ENCODE data around the gene SDR39U1. TPM values are rescaled to one million over a fixed set of nuclear protein-coding genes. Genes with fewer than 3 reads are reported as not detected.

Gene SDR39U1
- total RNA-seq, 3 donors from 2014 or later: 43.3 to 64.1 (median 47.1) TPM

DNA sequence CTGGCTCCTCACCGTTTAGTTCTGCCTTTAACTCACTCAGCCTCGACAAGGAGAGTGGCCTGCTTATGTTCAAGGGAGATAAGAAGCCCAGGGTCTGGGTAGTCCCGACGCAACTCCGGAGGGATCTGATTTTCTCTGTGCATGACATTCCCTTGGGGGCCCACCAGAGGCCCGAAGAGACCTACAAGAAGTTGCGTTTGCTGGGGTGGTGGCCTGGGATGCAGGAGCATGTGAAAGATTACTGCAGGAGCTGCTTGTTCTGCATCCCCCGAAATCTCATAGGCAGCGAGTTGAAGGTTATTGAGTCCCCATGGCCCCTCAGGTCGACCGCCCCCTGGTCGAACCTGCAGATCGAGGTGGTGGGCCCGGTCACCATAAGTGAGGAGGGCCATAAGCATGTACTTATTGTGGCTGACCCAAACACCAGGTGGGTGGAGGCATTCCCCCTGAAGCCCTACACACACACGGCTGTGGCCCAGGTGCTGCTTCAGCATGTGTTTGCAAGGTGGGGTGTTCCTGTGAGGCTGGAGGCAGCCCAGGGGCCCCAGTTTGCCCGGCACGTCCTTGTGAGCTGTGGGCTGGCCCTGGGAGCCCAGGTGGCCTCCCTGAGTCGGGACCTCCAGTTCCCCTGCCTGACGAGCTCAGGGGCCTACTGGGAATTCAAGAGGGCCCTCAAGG, 26.2 kb downstream of the SDR39U1 start:
- H3K36me3 ChIP-seq (ENCODE audit: low read depth): no peaks in the 10 kb centered on the region
- no peak overlapping the region for H3K4me3 ChIP-seq
- H3K9me3 ChIP-seq: no peaks in the 10 kb centered on the region
- intact Hi-C loops (cut with DNase I, micrococcal nuclease): no loop called here
- DNase-seq (no peak), ATAC-seq (no peak)
- TF ChIP-seq, protein P1, sequence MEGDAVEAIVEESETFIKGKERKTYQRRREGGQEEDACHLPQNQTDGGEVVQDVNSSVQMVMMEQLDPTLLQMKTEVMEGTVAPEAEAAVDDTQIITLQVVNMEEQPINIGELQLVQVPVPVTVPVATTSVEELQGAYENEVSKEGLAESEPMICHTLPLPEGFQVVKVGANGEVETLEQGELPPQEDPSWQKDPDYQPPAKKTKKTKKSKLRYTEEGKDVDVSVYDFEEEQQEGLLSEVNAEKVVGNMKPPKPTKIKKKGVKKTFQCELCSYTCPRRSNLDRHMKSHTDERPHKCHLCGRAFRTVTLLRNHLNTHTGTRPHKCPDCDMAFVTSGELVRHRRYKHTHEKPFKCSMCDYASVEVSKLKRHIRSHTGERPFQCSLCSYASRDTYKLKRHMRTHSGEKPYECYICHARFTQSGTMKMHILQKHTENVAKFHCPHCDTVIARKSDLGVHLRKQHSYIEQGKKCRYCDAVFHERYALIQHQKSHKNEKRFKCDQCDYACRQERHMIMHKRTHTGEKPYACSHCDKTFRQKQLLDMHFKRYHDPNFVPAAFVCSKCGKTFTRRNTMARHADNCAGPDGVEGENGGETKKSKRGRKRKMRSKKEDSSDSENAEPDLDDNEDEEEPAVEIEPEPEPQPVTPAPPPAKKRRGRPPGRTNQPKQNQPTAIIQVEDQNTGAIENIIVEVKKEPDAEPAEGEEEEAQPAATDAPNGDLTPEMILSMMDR (IDR thresholded peaks at IDR 0.05): no peak
- H3K4me1 ChIP-seq (ENCODE audit: low read depth): peaks cover 8% of the 10 kb centered on the region

DNA sequence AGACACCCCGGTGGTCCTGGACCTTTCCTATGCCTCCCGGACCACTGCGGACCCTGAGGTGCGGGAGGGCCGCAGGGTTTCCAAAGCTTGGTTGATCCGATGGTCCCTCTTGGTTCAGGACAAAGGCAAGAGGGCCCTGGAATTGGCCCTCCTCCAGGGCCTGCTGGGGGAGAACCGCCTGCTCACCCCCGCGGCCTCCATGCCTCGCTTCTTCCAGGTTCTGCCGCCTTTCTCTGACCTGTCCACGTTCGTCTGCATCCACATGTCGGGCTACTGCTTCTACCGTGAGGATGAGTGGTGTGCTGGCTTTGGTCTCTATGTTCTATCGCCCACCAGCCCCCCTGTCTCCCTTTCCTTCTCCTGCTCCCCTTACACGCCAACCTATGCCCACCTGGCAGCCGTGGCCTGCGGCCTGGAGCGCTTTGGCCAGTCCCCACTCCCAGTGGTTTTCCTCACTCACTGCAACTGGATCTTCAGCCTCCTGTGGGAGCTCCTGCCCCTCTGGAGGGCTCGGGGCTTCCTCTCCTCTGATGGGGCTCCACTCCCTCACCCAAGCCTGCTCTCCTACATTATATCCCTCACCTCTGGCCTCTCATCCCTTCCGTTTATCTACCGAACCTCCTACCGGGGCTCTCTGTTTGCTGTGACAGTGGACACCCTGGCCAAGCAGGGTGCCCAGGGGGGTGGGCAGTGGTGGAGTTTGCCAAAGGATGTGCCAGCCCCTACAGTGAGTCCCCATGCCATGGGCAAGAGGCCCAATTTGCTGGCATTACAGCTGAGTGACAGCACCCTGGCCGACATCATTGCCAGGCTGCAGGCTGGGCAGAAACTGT, 26.9 kb downstream of the SDR39U1 start:
- intact Hi-C loops (cut with DNase I, micrococcal nuclease): no loop called here

DNA sequence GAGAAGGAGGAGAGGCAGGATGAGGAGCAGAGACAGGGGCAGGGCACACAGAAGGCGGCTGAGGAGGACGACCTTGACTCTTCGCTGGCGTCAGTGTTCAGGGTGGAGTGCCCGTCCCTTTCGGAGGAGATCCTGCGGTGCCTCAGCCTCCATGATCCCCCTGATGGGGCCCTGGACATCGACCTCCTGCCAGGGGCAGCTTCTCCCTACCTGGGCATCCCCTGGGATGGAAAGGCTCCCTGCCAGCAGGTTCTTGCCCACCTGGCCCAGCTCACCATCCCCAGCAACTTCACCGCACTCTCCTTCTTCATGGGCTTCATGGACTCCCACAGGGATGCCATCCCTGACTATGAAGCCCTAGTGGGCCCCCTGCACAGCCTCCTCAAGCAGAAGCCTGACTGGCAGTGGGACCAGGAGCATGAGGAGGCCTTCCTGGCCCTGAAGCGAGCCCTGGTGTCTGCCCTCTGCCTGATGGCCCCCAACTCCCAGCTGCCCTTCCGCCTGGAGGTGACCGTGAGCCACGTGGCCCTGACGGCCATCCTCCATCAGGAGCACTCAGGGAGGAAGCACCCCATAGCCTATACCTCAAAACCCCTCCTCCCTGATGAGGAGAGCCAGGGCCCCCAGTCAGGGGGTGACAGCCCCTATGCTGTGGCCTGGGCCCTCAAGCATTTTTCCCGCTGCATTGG, 27.7 kb downstream of the SDR39U1 start:
- intact Hi-C loops (cut with DNase I, micrococcal nuclease): no loop called here
- Histone ChIP-seq H3K9me3 (no peaks in the 10 kb centered on the region), H3K36me3 (ENCODE audit: low read depth) (no peaks in the 10 kb centered on the region), H3K4me3 (no peak overlapping the region), H3K4me1 (ENCODE audit: low read depth) (peaks cover 8% of the 10 kb centered on the region)
- ATAC-seq (no peak), DNase-seq (no peak)
- TF ChIP-seq, protein P1 (IDR thresholded peaks at IDR 0.05): no peak

More for the DNA sequence above, 26.9 kb downstream of the SDR39U1 start:
- TF ChIP-seq, protein P1 (IDR thresholded peaks at IDR 0.05): no peak
- Histone ChIP-seq H3K9me3 (no peaks in the 10 kb centered on the region), H3K36me3 (ENCODE audit: low read depth) (no peaks in the 10 kb centered on the region), H3K4me3 (no peak overlapping the region), H3K4me1 (ENCODE audit: low read depth) (peaks cover 8% of the 10 kb centered on the region)
- DNase-seq (no peak), ATAC-seq (no peak)

DNA sequence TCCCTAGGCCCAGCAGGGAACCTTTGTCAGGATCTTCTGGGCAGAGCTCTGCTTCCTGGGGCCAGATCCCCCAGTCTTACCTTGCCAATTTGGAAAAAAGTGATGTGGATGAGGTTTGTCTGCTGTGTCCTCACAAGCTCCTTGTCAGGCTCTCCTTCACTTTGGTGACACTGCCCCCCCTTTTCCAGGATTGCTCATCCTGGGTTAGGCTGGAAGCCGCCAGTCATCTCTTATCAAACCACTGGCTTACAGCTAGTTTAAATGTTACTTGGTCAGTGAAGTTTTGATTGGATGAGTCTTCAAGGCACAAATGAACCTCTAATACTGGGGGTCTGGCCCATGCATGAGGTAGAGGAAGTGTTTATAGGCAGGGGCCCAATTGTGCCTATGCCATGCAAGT, 28.5 kb downstream of the SDR39U1 start:
- H3K4me1 ChIP-seq (ENCODE audit: low read depth): peaks cover 4% of the 10 kb centered on the region
- intact Hi-C loops (cut with DNase I, micrococcal nuclease): no loop called here
- DNase-seq (no peak), ATAC-seq (no peak)
- TF ChIP-seq, protein P1 (IDR thresholded peaks at IDR 0.05): no peak
- H3K4me3 ChIP-seq: no peak overlapping the region
- H3K9me3 ChIP-seq: no peaks in the 10 kb centered on the region
- H3K36me3 ChIP-seq (ENCODE audit: low read depth): no peaks in the 10 kb centered on the region

DNA sequence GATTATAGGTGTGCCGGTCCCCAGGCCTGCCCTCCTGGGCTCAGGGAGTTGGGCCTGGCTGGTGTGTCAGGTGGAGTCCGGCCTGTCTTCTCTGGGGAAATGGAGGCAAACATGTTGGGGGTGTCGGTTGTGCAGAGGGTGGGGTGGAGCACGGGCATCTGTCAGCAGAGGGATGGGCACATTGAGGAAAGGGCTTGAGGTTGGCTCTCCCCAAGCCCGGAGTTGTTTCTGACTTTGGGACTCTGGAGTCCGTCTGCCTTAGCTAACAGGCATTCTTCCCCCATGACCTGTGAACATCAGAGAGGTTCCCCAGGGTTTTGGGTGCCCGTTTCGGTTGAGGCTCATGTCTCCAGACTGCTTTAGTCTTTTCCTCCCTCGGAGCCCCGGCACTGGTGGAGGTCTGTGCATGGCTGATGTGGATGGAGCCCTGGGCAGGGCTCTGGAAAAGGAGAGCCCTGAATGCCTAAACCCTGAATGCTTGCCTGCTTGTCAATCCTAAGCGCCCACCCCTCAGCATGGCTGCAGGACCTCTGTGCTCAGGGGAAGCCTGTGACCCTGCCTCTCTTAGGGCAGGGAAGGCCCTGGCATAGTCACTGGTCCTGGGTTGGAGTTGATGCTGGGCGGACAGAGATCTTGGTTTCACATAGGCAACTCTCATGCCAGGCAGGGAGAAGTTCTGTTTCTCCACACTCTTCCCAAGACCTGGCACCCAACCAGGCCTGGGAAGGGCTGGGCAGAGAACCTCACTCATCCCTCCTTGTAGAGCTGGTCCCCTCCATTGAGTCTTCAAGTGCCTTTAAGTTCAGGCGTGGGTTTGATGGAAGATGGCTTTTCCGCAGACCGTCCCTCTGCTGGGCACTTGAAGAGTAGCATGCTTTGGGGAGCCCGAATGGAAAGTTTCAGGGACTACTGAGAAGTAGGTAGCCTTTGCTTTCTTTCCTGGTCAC, 30.9 kb downstream of the SDR39U1 start:
- intact Hi-C loops (cut with DNase I, micrococcal nuclease): no loop called here
- ATAC-seq (peak; percentile 75), DNase-seq (peak in 1 of 3 donors; percentile 56)
- no peaks in the 10 kb centered on the region for H3K36me3 ChIP-seq (ENCODE audit: low read depth)
- no peaks in the 10 kb centered on the region for H3K4me1 ChIP-seq (ENCODE audit: low read depth)
- no peak overlapping the region for H3K4me3 ChIP-seq
- TF ChIP-seq, protein P1 (IDR thresholded peaks at IDR 0.05): peak; percentile 22
- H3K9me3 ChIP-seq: no peaks in the 10 kb centered on the region

Data from mucosa of descending colon (tissue), 3 donors.